Measurements from ENCODE around the gene THAP6. TPM values are rescaled to one million over a fixed set of nuclear protein-coding genes. Genes with fewer than 3 reads are reported as not detected.
A peak's percentile ranks its signal among the peaks of the same experiment; 100 is the strongest.
"Not testable (repeated sequence)": the region's sequence is repeated elsewhere in the genome, so short reads cannot be mapped to it uniquely, and the experiment has no call there.

The THAP6 gene
- polyA plus RNA-seq (2012; ENCODE audit: insufficient read depth, insufficient read length): 25.7 TPM

- peak within 1 kb of the TSS; percentile 89 for H3K4me3 ChIP-seq (ENCODE audit: low read length)
Observed at GRCh38 chr4:75514131-75514948, at the start of gene THAP6, which contains the start of gene RCHY1. TSS of gene THAP6 (plus strand) at chr4:75514473. CDS start at chr4:75515453, 980 bp downstream. TSS of gene RCHY1 (minus strand) at chr4:75514403. CDS start at chr4:75514286, 117 bp downstream.

GRCh38 chr4:75469896-75470295 lies 44.4 kb upstream of the THAP6 start:
- no peak for DNase-seq (ENCODE audit: low read depth, low spot score)
- H3K4me3 ChIP-seq (ENCODE audit: low read length): no peak overlapping the region

More at GRCh38 chr4:75514131-75514948, at the start of gene THAP6, which contains the start of gene RCHY1:
- DNase-seq (ENCODE audit: low read depth, low spot score): peak; percentile 93

- no peak for DNase-seq (ENCODE audit: low read depth, low spot score)
- H3K4me3 ChIP-seq (ENCODE audit: low read length): no peak overlapping the region
Observed at GRCh38 chr4:75470738-75471137, 43.5 kb upstream of the THAP6 start.

GRCh38 chr4:75477201-75477600 lies 37.1 kb upstream of the THAP6 start:
- DNase-seq (ENCODE audit: low read depth, low spot score): no peak
- H3K4me3 ChIP-seq (ENCODE audit: low read length): no peak overlapping the region

- DNase-seq (ENCODE audit: low read depth, low spot score): no peak
- no peak overlapping the region for H3K4me3 ChIP-seq (ENCODE audit: low read length)
Observed at GRCh38 chr4:75484190-75484589, 30.1 kb upstream of the THAP6 start.

- H3K4me3 ChIP-seq (ENCODE audit: low read length): no peak overlapping the region
- DNase-seq (ENCODE audit: low read depth, low spot score): no peak
Observed at GRCh38 chr4:75490155-75490554, 24.1 kb upstream of the THAP6 start.

GRCh38 chr4:75494563-75494962 lies 19.7 kb upstream of the THAP6 start:
- no peak overlapping the region for H3K4me3 ChIP-seq (ENCODE audit: low read length)
- no peak for DNase-seq (ENCODE audit: low read depth, low spot score)

GRCh38 chr4:75495476-75495875 lies 18.8 kb upstream of the THAP6 start:
- no peak overlapping the region for H3K4me3 ChIP-seq (ENCODE audit: low read length)
- no peak for DNase-seq (ENCODE audit: low read depth, low spot score)

- no peak for DNase-seq (ENCODE audit: low read depth, low spot score)
- no peak overlapping the region for H3K4me3 ChIP-seq (ENCODE audit: low read length)
Observed at GRCh38 chr4:75496406-75496805, 17.9 kb upstream of the THAP6 start.

- no peak for DNase-seq (ENCODE audit: low read depth, low spot score)
- H3K4me3 ChIP-seq (ENCODE audit: low read length): no peak overlapping the region
Observed at GRCh38 chr4:75497133-75497532, 17.1 kb upstream of the THAP6 start.

- no peak for DNase-seq (ENCODE audit: low read depth, low spot score)
- H3K4me3 ChIP-seq (ENCODE audit: low read length): no peak overlapping the region
Observed at GRCh38 chr4:75498041-75498440, 16.2 kb upstream of the THAP6 start.

- H3K4me3 ChIP-seq (ENCODE audit: low read length): no peak overlapping the region
- no peak for DNase-seq (ENCODE audit: low read depth, low spot score)
Observed at GRCh38 chr4:75499900-75500299, 14.4 kb upstream of the THAP6 start.

GRCh38 chr4:75502671-75503070 lies 11.6 kb upstream of the THAP6 start:
- no peak for DNase-seq (ENCODE audit: low read depth, low spot score)

GRCh38 chr4:75505630-75506029 lies 8.6 kb upstream of the THAP6 start:
- H3K4me3 ChIP-seq (ENCODE audit: low read length): no peak overlapping the region
- no peak for DNase-seq (ENCODE audit: low read depth, low spot score)

More at GRCh38 chr4:75502671-75503070, 11.6 kb upstream of the THAP6 start:
- H3K4me3 ChIP-seq (ENCODE audit: low read length): no peak overlapping the region

GRCh38 chr4:75509592-75509991 lies 4.7 kb upstream of the THAP6 start:
- not testable (repeated sequence) for DNase-seq (ENCODE audit: low read depth, low spot score); H3K4me3 ChIP-seq (ENCODE audit: low read length)

- no peak for DNase-seq (ENCODE audit: low read depth, low spot score)
- H3K4me3 ChIP-seq (ENCODE audit: low read length): no peak overlapping the region
Observed at GRCh38 chr4:75511841-75512240, 2.4 kb upstream of the THAP6 start.

- peak; percentile 21 for DNase-seq (ENCODE audit: low read depth, low spot score)
- H3K4me3 ChIP-seq (ENCODE audit: low read length): peak overlapping the region; percentile 89
Observed at GRCh38 chr4:75512386-75513211, 1.7 kb upstream of the THAP6 start.

GRCh38 chr4:75513526-75514130 lies 645 bp upstream of the THAP6 start:
- peak overlapping the region; percentile 89 for H3K4me3 ChIP-seq (ENCODE audit: low read length)
- DNase-seq (ENCODE audit: low read depth, low spot score): no peak

GRCh38 chr4:75514949-75515612 lies 808 bp downstream of the THAP6 start:
- peak overlapping the region; percentile 89 for H3K4me3 ChIP-seq (ENCODE audit: low read length)
- DNase-seq (ENCODE audit: low read depth, low spot score): no peak

All from Jurkat, Clone E6-1 (cell line).